Keratinocyte (primary cell): ENCODE results near the gene ZNF787. TPM values are rescaled to one million over a fixed set of nuclear protein-coding genes. Genes with fewer than 3 reads are reported as not detected.

Experiments used
- DNase-seq: peaks from one replicate; pipeline ENCODE4 v3.0.0-alpha.2; 2011; ENCODE audit warnings: low read depth, missing footprints, low spot score
- FAIRE-seq: peaks from 2 replicates; lab custom pipeline; 2011; peaks lifted over from hg19 to GRCh38; lab: Jason Lieb, UNC
- H2AFZ ChIP-seq: 2 replicates; pipeline ENCODE4 v1.6.0; 2012; ENCODE audit warnings: low read length, control low read depth, inconsistent platforms; ENCODE audit not compliant: control insufficient read depth
- H3K27ac ChIP-seq: 2 replicates; pipeline ENCODE4 v1.5.1; 2011; ENCODE audit warnings: low read length; ENCODE audit not compliant: control insufficient read depth, insufficient read depth
- H3K27me3 ChIP-seq: 3 replicates; pipeline ENCODE4 v1.6.0; 2011; ENCODE audit warnings: low read length; ENCODE audit not compliant: control insufficient read depth, insufficient read depth; ENCODE audit errors: extremely low read depth
- H3K36me3 ChIP-seq, 2 experiments: 2 replicates in 1 of 2; 3 replicates in 1 of 2; pipeline ENCODE4 v1.5.1; 2011; ENCODE audit warnings: low read length in 2 of 2, mild to moderate bottlenecking in 1 of 2; ENCODE audit not compliant: control insufficient read depth in 2 of 2, insufficient read depth in 2 of 2; ENCODE audit errors: extremely low read depth in 1 of 2
- H3K4me1 ChIP-seq: 3 replicates; pipeline ENCODE4 v1.5.1; 2011; ENCODE audit warnings: low read length; ENCODE audit not compliant: control insufficient read depth, insufficient read depth; ENCODE audit errors: extremely low read depth
- H3K4me2 ChIP-seq: 3 replicates; pipeline ENCODE4 v1.6.0; 2011; ENCODE audit warnings: low read depth, low read length; ENCODE audit not compliant: control insufficient read depth, insufficient read depth; ENCODE audit errors: extremely low read depth
- H3K4me3 ChIP-seq, 3 experiments: fragments of 200-600 bp in 1 of 3; sonication (generic) in 1 of 3; 2 replicates in 2 of 3; 3 replicates in 1 of 3; pipeline ENCODE4 v1.5.1; 2011 to 2016; ENCODE audit warnings: low read length in 3 of 3, mild to moderate bottlenecking in 3 of 3, control low read depth in 2 of 3, inconsistent platforms in 1 of 3, low read depth in 1 of 3, mixed read lengths in 1 of 3, mixed run types in 1 of 3, moderate library complexity in 1 of 3; ENCODE audit not compliant: control insufficient read depth in 2 of 3, insufficient read depth in 2 of 3; ENCODE audit errors: extremely low read depth in 1 of 3
- H3K79me2 ChIP-seq: 2 replicates; pipeline ENCODE4 v1.6.0; 2012; ENCODE audit warnings: low read length; ENCODE audit not compliant: control insufficient read depth, insufficient read depth
- H3K9ac ChIP-seq: 3 replicates; pipeline ENCODE4 v1.6.0; 2011; ENCODE audit warnings: low read length; ENCODE audit not compliant: control insufficient read depth, insufficient read depth; ENCODE audit errors: extremely low read depth
- H3K9me1 ChIP-seq: 3 replicates; pipeline ENCODE4 v1.6.0; 2011; ENCODE audit warnings: low read length; ENCODE audit not compliant: control insufficient read depth, insufficient read depth; ENCODE audit errors: extremely low read depth
- H3K9me3 ChIP-seq: 2 replicates; pipeline ENCODE4 v1.5.1; 2012; ENCODE audit warnings: low read depth, low read length; ENCODE audit not compliant: control insufficient read depth
- H4K20me1 ChIP-seq: 3 replicates; pipeline ENCODE4 v1.6.0; 2011; ENCODE audit warnings: low read length; ENCODE audit not compliant: control insufficient read depth, insufficient read depth; ENCODE audit errors: extremely low read depth
- EZH2 ChIP-seq: IDR thresholded peaks from one replicate; pipeline ENCODE4 v1.6.1; 2012; ENCODE audit warnings: inconsistent platforms, mild to moderate bottlenecking, low read length, moderate library complexity
- dilution Hi-C: fragments of 300-500 bp; cut with MboI; formaldehyde crosslinking; loops from one replicate; pipeline ENCODE4 v1.7.0; 2020; ENCODE audit warnings: low sequenced_read_pairs; ENCODE audit not compliant: extremely low pct_ligation_motif_present
- polyA plus RNA-seq, 5 experiments: library from polyadenylated mRNA; depleted of rRNA in 3 of 5; stranded (reverse) in 3 of 5; stranded (forward) in 1 of 5; unstranded in 1 of 5; fragments of >200 nt; gene quantifications; 1 replicate in 1 of 5; 2 replicates in 3 of 5; 3 replicates in 1 of 5; pipeline versions ENCODE4 v1.2.1 to v1.2.3, GENCODE V29; 2011 to 2012; ENCODE audit warnings: missing spikeins in 2 of 5, low read depth in 1 of 5, low replicate concordance in 1 of 5
- TF ChIP-seq, protein P1 (sequence below), 3 experiments: IDR thresholded peaks in 1 of 3; conservative IDR thresholded peaks in 1 of 3; optimal IDR thresholded peaks in 1 of 3; 2 replicates in 2 of 3; 3 replicates in 1 of 3; pipeline versions ENCODE3 to v1.5.1; 2011; ENCODE audit warnings: low read length in 3 of 3, mild to moderate bottlenecking in 3 of 3, moderate library complexity in 2 of 3, control low read depth in 1 of 3, inconsistent platforms in 1 of 3; ENCODE audit not compliant: insufficient read depth in 2 of 3; ENCODE audit errors: extremely low read depth in 1 of 3

ZNF787 gene
- polyA plus RNA-seq, 1 donor (not counting 4 experiments of a cell fraction or from before 2014, with no cell fraction given) = 5.6 TPM

DNA sequence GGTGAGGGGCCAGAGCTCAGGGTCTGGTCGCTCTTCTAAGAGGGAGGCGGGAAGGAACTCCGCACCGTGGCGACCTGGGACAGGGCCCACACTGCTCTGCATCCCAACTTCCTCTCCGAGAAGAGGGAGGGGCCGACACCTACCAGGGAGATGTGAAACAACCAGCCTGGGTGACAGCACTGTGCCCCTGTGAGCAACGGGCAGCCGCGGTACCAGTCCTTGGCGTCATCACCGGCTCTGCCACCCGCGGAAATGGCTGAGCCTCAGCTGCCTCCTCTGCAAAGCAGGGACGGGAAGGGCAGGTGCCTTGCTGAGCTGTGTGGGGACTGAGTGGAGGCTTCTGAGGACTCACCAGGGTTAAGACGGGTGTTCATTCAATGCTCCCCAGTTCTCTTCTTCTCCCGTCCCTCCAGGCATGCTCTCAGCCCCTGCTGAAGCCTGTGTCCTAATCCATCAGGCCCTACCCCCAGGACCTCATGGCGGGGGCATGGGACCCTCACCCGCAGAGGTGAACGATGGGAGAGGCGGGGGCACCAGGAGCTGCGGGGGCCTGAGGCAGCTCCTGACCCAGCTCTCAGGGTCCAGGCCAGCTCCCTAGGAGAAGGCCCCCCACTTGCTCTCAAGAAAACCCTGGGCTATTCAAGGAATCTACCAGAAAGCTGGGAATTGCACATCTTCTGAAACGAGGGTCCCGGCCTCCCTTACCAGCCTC is 9.3 kb downstream of the ZNF787 start:
- no peak for FAIRE-seq
- no peak overlapping the region for H3K27ac ChIP-seq
- H3K9me1 ChIP-seq = no peaks in the 10 kb centered on the region
- H3K4me3 ChIP-seq = no peak overlapping the region
- H4K20me1 ChIP-seq = peaks cover 32% of the 10 kb centered on the region
- H3K79me2 ChIP-seq = peaks cover 94% of the 10 kb centered on the region
- H2AFZ ChIP-seq = no peak overlapping the region
- H3K4me1 ChIP-seq = peaks cover 12% of the 10 kb centered on the region
- dilution Hi-C loops = no loop called here
- TF ChIP-seq EZH2 = no peak
- TF ChIP-seq, protein P1, sequence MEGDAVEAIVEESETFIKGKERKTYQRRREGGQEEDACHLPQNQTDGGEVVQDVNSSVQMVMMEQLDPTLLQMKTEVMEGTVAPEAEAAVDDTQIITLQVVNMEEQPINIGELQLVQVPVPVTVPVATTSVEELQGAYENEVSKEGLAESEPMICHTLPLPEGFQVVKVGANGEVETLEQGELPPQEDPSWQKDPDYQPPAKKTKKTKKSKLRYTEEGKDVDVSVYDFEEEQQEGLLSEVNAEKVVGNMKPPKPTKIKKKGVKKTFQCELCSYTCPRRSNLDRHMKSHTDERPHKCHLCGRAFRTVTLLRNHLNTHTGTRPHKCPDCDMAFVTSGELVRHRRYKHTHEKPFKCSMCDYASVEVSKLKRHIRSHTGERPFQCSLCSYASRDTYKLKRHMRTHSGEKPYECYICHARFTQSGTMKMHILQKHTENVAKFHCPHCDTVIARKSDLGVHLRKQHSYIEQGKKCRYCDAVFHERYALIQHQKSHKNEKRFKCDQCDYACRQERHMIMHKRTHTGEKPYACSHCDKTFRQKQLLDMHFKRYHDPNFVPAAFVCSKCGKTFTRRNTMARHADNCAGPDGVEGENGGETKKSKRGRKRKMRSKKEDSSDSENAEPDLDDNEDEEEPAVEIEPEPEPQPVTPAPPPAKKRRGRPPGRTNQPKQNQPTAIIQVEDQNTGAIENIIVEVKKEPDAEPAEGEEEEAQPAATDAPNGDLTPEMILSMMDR (optimal IDR thresholded peaks at IDR 0.05 in 1 of 3, IDR thresholded peaks at IDR 0.05 in 1 of 3, conservative IDR thresholded peaks at IDR 0.05 in 1 of 3; ENCODE audit: extremely low read depth in 1 of 3, insufficient read depth in 2 of 3, low read length in 3 of 3) = no peak
- no peaks in the 10 kb centered on the region for H3K9me3 ChIP-seq
- no peaks in the 10 kb centered on the region for H3K27me3 ChIP-seq
- DNase-seq = no peak
- peaks cover 8 to 14% of the 10 kb centered on the region in 2 experiments for H3K36me3 ChIP-seq
- H3K4me2 ChIP-seq = no peak overlapping the region
- no peak overlapping the region for H3K9ac ChIP-seq

DNA sequence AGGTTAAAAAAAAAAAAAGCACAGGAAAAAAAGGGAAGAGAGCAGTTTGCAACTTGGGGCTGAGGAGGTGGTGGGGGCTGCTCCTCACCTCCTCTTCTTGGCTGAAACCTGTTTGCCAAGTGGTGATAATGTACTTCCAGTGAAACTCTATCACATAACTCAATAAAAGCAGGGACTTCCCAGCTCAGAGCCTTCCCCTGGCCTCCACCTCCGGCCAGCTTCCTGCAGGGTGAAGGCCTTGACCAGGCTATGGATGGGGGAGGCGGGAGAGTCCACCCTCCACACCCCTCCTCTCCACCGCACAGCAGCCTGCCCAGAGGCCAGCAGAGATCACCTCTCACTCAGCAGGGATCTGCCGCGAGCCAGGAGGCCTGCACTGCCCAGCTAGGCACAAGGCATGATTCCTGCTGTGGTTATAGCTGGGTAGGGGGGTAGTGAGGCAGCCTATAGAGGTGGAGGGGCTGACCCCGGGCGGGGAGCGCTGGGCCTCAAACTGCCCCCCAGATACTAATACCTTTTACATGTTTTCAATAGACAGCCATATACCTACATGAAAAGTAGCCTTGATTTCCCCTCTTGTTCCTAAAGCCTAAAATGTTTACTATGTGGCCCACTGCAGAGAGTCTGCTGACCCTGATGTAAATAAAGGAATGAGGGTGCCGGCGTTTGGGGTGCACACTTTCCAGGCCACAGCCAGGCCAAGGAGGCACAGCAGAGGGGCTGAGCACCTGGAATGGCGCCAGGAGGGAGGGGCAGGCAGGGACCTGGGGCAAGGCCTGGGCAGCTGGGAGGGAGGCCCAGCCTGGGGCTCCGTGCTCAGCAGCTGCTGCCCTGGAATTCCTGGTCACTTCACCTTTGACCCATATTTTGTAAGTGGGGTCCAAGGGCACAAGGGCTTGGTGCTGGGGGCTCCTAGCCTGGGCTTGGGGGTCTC is 10.3 kb downstream of the ZNF787 start:
- H3K79me2 ChIP-seq = peaks cover 94% of the 10 kb centered on the region
- H3K4me3 ChIP-seq = no peak overlapping the region
- H3K4me2 ChIP-seq = no peak overlapping the region
- no peak overlapping the region for H3K27ac ChIP-seq
- peaks cover 32% of the 10 kb centered on the region for H4K20me1 ChIP-seq
- no peaks in the 10 kb centered on the region for H3K9me3 ChIP-seq
- H3K4me1 ChIP-seq = peaks cover 12% of the 10 kb centered on the region
- peaks cover 10 to 12% of the 10 kb centered on the region in 2 experiments for H3K36me3 ChIP-seq
- TF ChIP-seq, protein P1 (optimal IDR thresholded peaks at IDR 0.05 in 1 of 3, IDR thresholded peaks at IDR 0.05 in 1 of 3, conservative IDR thresholded peaks at IDR 0.05 in 1 of 3; ENCODE audit: extremely low read depth in 1 of 3, insufficient read depth in 2 of 3, low read length in 3 of 3) = no peak
- no peak for TF ChIP-seq EZH2
- H2AFZ ChIP-seq = no peak overlapping the region
- no peak for DNase-seq
- H3K27me3 ChIP-seq = no peaks in the 10 kb centered on the region
- dilution Hi-C loops = no loop called here
- no peak overlapping the region for H3K9ac ChIP-seq
- no peaks in the 10 kb centered on the region for H3K9me1 ChIP-seq
- no peak for FAIRE-seq
